ENCODE measurements around the gene PPP4R1.

PPP4R1 gene

GRCh38 chr18:9508446-9509025, 105.8 kb downstream of the PPP4R1 start:
- DNase-seq (ENCODE audit: low read depth in 2 of 3, low spot score in 1 of 3): no peak

GRCh38 chr18:9507565-9508088, 106.7 kb downstream of the PPP4R1 start:
- DNase-seq (ENCODE audit: low read depth in 2 of 3, low spot score in 1 of 3): no peak

GRCh38 chr18:9506046-9506792, 108.1 kb downstream of the PPP4R1 start:
- no peak for DNase-seq (ENCODE audit: low read depth in 2 of 3, low spot score in 1 of 3)
